ENCODE measurements around the gene TACC2. TPM values are rescaled to one million over a fixed set of nuclear protein-coding genes. Genes with fewer than 3 reads are reported as not detected.
"Not testable (repeated sequence)": the region's sequence is repeated elsewhere in the genome, so short reads cannot be mapped to it uniquely, and the experiment has no call there.

The TACC2 gene
- total RNA-seq, 1 donor from 2014 or later = not detected

DNA sequence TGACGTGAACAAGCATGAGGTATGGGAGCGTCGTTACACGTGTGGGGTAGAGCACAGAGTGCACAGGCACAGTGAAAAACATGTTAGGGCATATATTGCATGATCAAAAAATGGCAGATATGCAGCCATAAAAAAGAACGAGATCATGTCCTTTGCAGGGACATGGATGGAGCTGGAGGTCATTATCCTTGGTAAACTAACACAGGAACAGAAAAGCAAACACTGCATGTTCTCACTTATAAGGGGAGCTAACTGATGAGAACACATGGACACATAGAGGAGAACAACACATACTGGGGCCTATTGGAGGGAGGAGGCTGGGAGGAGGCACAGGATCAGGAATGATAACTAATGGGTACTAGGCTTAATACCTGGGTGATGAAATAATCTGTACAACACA lies 66.3 kb downstream of the TACC2 start:
- intact Hi-C loops (cut with micrococcal nuclease) = no loop called here

DNA sequence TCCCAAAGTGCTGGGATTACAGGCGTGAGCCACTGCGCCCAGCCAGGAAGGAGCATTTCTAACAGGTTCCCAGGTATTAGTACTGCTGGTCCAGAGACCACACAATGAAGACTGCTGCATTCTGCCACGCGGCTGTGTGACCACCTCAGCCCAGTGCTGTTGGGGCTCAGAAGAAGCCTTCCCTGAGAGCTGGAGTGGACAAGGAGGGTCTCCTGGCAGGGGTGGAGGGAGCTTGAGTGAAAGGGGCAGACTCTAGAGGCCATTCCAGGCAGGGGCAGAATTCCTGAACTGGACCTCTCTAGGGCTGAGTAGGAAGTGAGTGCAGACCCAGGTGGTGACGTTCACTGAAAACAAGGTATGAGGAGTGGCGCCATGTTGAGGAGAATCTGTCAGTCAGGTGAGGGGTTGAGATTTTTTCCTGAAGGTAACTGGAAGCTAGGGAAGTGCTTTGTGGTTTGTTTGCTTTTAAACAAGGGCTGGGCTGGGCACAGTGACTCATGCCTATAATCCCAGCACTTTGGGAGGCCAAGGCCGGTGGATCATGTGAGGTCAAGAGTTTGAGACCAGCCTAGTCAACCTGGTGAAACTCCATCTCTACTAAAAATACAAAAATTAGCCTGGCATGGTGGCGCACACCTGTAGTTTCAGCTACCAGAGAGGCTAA lies 67.6 kb downstream of the TACC2 start:
- intact Hi-C loops (cut with micrococcal nuclease) = no loop called here

DNA sequence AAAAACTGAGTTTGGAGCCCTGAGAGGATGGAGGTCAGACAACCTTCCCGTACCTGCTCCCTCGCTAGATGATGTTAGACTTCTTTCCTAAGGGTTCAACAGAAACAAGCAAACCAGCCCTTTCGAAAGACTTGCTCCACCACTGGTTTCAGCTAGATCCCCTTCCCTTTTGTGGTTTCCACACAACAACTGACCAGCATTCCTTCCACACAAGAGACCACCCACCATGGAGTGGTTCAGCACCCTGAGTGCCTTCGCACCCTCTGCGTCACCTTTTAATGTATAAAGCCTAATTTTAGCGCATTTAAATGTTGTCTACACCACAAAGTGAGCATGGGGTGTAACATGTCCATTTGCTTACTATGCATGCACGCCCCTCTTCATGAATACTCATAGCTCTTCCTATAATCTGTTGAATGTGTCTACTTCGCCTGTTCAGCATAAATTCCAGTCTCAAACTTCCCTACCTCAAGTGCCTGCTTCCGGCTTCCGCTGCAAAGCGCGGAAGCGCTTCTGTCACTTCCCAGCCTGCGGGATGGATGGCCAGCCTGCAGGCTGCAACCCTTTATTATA lies 69.0 kb downstream of the TACC2 start:
- intact Hi-C loops (cut with micrococcal nuclease) = no loop called here

DNA sequence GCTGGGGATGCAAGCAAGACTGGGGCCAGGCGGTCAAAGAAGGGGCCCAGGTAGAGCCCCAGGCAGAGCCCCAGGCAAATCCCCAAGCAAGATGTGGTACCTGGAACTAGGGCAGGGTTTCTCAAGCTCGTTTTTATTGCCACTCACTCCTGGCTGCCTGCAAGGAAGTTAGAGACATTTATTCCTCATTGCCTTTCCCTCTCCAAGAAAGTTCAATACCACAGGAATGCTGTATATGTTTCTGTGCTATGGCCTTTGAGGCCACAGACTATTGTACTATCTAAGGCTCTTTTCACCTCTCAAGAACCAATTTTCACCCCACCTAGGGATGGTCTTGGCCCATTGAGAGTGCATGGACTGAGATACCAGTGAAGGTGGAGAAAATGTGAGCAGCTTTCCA lies 71.3 kb downstream of the TACC2 start:
- intact Hi-C loops (cut with micrococcal nuclease) = no loop called here

DNA sequence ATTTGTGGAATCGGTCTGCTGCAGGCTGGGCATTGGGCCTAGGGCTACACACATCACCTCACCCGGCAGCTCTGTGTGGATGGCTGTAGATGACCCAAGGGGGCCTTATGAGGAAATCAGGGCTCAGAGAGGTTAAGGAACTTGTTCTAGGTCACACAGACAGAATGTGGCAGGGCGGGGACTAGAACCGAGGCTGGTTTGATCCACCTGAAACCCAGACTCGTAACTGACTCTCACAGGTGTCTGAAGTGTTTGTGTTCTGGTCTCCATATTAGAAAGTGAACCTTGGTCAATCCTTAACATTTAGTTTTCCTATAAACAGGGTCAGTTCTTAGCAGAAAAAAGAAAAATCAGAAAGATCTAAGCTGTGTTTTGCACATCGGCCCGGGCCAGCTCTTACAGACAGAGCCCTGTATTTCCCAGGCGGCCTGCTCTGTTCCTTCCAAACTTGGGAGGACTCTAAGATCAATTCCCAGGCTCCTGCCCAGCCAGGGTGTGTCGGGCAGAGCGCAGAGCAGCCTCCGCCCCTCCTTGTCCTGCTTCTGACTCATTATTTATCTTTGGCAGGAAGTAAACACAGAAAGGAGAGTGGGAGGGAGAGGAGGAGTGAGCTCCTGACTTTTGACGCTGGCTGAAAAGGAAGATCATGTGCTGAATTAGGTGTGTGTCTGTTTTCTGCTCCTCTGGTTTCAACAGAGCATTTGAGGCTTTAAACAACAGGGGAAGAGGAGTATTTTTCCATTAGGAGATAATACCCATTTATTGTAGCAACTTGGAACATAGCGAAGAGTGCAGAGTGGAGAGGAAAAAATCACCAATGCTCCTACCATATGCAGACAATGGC lies 74.1 kb downstream of the TACC2 start:
- intact Hi-C loops (cut with micrococcal nuclease) = no loop called here

DNA sequence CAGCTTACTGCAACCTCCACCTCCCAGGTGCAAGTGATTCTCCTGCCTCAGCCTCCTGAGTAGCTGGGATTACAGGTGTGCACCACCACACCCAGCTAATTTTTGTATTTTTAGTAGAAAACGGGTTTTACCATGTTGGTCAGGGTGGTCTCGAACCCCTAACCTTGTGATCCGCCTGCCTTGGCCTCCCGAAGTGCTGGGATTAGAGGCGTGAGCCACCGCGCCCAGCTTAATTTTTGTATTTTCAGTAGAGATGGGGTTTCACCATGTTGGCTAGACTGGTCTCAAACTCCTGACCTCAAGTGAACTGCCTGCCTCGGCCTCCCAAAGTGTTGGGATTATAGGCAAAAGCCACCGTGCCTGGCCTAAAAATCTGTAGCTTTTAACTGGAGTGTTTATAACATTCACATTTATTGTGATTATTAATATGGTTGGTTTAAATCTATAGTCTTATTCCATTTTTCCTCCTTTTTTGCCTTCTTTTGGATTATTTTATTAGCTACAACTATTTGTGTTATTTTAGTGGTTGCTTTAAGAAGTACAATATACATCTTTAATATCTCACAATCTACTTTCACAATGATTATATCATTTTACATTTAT lies 77.5 kb downstream of the TACC2 start:
- intact Hi-C loops (cut with micrococcal nuclease) = not testable (repeated sequence)

DNA sequence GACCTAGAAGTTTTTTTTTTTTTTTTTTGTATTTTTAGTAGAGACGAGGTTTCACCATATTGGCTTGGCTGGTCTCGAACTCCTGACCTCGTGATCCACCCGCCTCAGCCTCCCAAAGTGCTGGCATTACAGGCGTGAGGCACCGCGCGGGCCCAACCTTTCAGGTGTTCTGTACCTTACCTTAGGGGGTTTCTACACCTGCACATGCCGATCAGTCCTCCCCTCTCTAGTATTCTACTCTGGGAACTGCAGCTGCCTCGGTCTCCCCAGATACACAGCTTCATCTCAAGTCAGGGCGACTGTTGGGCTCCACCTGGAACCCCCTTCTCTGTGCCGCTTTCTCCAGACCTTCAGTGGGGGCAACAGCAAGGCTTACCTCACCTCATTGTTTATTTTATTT lies 79.9 kb downstream of the TACC2 start:
- intact Hi-C loops (cut with micrococcal nuclease) = no loop called here

DNA sequence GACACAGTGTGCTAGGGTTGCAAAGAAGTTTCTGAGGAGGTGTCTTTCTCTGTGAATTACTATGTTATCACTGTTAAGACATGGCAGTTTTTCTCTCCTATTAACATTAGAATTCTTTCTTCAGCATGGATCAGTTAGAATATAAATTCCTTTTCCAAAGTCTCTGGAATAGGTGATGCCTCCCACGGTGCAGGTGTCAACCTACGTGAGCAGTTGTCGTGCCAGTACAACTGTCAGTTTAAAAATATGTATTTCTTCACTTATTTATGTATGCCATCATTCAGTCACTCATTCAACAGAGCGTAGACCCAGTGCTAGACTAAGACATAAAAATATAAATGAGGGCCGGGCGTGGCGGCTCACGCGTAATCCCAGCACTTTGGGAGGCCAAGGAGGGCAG lies 83.5 kb downstream of the TACC2 start:
- intact Hi-C loops (cut with micrococcal nuclease) = no loop called here

DNA sequence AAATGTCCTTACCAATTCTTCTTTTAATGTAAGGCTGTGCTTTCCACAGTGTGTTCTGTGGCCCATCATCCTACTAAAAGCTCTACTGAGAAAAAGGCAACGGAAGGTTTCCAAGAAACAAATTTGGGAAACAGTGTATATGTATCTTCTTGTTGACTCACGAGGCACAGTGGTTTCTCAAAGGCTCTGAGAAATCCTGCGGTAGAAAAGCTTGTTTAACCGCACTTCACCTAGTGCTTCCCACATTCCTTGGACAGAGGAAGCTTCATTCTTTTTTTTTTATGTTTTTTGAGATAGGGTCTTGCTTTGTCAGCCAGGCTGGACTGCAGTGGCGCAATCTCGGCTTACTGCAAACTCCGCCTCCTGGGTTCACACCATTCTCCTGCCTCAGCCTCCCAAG lies 84.5 kb downstream of the TACC2 start:
- intact Hi-C loops (cut with micrococcal nuclease) = no loop called here

DNA sequence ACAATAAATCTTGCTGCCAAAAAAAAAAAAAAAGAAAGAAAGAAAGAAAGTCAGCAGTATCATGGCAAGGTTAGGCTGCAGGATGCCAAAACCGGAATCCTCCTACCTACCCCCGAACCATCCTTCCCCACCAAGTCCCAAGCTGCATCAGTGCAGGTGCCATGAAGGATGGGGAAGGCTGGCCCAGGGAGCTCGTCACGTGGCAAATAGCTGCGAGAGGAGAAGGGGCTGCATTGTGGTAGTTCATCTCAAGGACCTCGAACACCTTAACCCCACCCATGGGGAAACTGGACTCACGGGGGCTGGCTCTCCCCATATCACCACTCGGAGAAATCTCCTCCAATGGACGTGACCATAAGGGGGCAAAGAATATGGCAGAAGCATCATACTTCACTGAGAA lies 86.2 kb downstream of the TACC2 start:
- intact Hi-C loops (cut with micrococcal nuclease) = no loop called here

DNA sequence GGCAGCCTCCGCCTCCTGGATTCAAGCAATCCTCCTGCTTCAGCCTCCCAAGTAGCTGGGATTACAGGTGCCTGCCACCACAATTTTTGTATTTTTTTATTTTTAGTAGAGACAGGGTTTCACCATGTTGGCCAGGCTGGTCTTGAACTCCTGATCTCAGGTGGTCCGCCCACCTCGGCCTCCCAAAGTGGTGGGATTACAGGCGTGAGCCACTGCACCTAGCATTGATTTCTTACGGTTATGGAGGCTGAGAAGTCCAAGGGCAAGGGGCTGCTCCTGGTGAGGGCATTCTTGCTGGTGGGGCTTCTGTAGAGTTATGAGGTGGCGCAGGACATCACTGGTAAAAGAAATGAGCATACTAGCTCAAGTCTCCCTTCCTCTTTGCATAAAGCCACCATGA lies 86.9 kb downstream of the TACC2 start:
- intact Hi-C loops (cut with micrococcal nuclease) = not testable (repeated sequence)

DNA sequence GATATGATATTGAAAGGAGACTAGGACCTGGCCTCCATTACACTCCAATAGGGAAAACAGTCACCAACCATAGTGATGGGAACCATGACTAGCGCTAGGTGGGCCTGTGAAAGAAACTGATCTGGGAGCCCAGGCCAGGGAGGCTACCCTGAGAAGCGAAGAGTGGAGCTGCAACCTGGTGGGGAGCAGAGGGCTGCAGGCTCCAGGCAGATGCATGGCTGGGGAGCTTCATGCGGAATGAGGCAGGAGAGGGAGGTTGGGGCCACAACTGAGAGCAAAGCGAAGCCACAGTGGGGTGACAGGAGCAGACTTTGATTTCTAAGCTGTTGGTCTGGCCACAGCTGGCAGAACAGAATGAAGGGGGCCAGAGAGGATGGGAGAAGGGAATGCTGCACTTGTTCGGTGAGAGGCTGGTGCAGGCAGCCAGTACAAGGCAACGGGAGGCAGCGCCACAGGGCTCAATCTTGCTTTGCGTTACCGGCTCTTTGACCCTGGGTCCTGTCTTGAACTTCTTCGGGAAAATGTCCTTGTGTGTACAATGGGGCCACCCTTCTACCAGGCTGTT lies 88.4 kb downstream of the TACC2 start:
- intact Hi-C loops (cut with micrococcal nuclease) = no loop called here

DNA sequence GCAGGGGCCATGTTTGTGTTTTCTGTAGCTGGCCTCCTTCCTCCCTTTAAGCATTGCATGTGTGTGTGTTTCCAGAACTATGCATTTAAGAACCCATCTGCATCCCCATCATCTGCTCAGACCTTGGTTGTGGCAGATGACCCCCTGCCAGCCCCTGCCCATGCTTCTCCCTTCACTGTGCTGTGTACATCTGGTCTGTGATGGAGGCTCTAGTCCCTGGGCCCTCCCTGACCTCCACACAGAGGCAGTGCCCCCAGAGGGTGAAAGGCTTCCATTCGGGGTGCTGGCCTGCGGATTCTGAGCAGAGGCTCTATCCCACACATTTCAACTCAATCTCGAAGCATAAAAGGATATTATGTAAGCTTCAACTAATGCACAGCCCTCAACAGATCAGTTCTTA lies 89.4 kb downstream of the TACC2 start:
- intact Hi-C loops (cut with micrococcal nuclease) = no loop called here

DNA sequence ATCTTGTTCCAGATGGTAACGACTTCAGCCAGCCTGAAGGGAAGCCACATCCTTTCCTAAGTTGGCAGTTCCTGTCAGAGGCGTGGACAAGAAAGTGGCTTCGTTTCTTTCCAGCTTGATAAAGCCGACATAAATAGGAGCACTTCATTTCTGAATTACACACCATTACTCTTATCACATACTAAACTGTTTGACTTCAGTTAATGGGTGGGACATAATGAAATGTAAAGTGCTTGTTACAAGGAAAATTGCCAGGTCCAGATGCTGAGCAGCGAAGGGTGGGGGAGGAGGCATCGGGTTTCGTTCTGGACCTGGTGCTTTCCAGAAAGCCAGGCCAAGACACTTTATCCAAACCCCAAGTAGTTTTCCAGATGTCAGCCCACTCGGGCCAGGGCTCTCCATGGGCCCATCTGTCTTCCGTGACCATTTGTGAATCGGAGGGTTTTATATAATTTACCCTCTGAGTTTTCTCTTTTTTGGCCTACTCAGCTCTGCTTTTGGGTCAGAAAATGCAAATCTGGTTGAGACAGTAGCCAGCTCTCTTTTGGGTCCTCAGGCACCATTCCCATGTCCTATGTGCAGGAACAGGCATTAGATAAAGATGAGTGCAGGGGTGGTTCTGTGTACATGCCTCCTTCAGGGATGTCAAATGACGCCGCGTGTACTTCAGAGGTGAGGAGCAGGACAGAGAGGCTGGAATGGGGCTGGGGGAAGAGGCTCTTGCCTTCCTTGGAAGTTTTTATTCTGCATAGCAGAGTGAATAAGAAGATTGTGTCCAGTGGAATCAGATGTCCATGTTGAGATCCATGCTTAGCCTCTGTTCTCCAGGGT lies 90.2 kb downstream of the TACC2 start:
- intact Hi-C loops (cut with micrococcal nuclease) = no loop called here

DNA sequence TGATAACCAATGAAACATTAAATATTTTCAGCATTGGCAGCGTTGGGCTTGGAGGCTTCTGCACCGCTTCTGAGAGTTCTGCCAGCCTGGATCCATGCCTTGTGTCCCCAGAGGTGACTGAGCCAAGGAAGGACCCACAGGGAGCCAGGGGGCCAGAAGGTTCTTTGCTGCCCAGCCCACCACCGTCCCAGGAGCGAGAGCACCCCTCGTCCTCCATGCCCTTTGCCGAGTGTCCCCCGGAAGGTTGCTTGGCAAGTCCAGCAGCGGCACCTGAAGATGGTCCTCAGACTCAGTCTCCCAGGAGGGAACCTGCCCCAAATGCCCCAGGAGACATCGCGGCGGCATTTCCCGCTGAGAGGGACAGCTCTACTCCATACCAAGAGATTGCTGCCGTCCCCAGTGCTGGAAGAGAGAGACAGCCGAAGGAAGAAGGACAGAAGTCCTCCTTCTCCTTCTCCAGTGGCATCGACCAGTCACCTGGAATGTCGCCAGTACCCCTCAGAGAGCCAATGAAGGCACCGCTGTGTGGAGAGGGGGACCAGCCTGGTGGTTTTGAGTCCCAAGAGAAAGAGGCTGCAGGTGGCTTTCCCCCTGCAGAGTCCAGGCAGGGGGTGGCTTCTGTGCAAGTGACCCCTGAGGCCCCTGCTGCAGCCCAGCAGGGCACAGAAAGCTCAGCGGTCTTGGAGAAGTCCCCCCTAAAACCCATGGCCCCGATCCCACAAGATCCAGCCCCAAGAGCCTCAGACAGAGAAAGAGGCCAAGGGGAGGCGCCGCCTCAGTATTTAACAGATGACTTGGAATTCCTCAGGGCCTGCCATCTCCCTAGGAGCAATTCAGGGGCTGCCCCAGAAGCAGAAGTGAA lies 93.9 kb downstream of the TACC2 start:
- intact Hi-C loops (cut with micrococcal nuclease) = no loop called here

DNA sequence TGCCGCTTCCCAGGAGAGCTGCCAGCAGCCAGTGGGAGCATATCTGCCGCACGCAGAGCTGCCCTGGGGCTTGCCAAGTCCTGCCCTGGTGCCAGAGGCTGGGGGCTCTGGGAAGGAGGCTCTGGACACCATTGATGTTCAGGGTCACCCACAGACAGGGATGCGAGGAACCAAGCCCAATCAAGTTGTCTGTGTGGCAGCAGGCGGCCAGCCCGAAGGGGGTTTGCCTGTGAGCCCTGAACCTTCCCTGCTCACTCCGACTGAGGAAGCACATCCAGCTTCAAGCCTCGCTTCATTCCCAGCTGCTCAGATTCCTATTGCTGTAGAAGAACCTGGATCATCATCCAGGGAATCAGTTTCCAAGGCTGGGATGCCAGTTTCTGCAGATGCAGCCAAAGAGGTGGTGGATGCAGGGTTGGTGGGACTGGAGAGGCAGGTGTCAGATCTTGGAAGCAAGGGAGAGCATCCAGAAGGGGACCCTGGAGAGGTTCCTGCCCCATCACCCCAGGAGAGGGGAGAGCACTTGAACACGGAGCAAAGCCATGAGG lies 94.6 kb downstream of the TACC2 start:
- intact Hi-C loops (cut with micrococcal nuclease) = no loop called here

DNA sequence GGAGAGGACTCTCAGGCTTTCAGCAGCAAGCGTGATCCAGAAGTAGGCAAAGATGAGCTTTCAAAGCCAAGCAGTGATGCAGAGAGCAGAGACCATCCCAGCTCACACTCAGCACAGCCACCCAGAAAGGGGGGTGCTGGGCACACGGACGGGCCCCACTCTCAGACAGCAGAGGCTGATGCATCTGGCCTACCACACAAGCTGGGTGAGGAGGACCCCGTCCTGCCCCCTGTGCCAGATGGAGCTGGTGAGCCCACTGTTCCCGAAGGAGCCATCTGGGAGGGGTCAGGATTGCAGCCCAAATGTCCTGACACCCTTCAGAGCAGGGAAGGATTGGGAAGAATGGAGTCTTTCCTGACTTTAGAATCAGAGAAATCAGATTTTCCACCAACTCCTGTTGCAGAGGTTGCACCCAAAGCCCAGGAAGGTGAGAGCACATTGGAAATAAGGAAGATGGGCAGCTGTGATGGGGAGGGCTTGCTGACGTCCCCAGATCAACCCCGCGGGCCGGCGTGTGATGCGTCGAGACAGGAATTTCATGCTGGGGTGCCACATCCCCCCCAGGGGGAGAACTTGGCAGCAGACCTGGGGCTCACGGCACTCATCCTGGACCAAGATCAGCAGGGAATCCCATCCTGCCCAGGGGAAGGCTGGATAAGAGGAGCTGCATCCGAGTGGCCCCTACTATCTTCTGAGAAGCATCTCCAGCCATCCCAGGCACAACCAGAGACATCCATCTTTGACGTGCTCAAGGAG lies 95.5 kb downstream of the TACC2 start:
- intact Hi-C loops (cut with micrococcal nuclease) = no loop called here

DNA sequence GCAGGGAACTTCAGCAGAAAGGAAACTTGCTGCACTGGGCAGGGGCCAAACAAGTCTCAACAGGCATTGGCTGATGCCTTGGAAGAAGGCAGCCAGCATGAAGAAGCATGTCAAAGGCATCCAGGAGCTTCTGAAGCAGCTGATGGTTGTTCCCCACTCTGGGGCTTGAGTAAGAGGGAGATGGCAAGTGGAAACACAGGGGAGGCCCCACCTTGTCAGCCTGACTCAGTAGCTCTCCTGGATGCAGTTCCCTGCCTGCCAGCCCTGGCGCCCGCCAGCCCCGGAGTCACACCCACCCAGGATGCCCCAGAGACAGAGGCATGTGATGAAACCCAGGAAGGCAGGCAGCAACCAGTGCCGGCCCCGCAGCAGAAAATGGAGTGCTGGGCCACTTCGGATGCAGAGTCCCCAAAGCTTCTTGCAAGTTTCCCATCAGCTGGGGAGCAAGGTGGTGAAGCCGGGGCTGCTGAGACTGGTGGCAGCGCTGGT lies 96.5 kb downstream of the TACC2 start:
- intact Hi-C loops (cut with micrococcal nuclease) = no loop called here

Measured in T-helper 1 cell treated with Interleukin-12 subunit alpha and Interleukin-12 subunit beta and Interleukin-4 antibody, amounts not matched to agents 30 ng/mL and 1 ng/mL, for 36 hours (primary cell).